Measurements from ENCODE around the gene SHISA5.
"Not testable (repeated sequence)": the region's sequence is repeated elsewhere in the genome, so short reads cannot be mapped to it uniquely, and the experiment has no call there.

Gene SHISA5, protein sequence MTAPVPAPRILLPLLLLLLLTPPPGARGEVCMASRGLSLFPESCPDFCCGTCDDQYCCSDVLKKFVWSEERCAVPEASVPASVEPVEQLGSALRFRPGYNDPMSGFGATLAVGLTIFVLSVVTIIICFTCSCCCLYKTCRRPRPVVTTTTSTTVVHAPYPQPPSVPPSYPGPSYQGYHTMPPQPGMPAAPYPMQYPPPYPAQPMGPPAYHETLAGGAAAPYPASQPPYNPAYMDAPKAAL

DNA sequence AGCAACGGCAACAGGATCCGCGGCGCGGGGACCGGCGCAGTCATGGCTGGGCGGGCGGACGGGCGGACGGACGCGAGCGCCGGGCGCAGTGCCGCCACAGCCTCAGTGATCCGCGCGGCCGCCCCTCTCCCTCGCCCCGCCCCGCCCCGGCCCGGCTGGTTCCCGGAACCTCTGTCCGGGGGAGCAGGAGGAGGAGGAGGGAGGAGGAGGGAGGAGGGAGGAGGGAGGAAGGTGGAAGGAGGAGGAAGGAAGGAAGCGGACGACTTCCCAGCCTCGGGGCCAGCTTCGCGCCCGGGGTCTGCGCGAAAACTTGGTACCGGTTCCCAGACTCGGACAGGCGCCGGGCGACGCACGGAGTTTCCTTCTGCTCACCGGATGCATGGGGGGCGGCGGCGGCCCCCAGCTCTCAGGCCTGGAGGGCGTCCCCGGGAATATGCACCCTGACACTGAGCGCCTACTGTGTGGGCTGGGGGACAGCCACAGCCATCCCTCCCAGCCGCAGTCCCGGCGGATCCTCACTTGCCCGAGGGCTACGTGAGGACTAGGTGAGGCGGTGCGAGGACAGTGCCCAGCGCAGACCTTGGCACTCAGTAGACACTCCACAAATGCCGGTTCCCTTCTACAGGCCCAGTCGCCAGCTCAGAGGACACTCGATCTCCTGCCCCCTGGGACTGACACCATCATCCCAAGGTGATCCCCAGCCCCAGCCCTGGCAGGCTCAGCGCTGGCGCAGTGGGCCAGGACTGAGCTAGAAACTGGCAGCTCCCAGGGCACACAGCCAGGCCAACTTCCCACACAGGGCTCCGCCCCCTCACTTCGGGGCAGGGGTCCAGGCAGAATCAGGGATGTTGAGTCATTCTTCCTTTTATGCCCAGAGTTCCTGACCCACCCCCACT is at the start of gene SHISA5:
SHISA5 (minus strand) TSS at position 124 of the 896 bp plus-strand sequence; CDS start at position 44, 80 bp downstream.
- DNase-seq (ENCODE audit: low spot score): peak; percentile 55

DNA sequence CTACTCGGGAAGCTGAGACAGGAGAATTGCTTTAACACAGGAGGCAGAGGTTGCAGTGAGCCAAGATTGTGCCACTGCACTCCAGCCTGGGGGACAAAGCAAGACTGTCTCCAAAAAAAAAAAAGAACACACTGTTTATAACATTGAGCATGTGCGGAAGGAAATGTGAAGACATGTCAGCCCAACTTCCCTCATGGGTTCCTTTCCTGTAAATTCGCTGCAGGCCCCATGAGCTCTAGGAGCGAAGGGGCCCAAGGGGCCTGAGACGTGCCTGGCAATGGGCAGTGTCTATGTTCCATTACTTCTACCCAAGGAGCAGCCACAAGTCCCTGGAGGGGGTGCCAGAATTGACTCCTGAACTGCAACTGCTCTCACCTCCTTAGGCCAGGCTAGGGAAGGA is 49.4 kb upstream of the SHISA5 start:
- no peak for DNase-seq (ENCODE audit: low spot score)

DNA sequence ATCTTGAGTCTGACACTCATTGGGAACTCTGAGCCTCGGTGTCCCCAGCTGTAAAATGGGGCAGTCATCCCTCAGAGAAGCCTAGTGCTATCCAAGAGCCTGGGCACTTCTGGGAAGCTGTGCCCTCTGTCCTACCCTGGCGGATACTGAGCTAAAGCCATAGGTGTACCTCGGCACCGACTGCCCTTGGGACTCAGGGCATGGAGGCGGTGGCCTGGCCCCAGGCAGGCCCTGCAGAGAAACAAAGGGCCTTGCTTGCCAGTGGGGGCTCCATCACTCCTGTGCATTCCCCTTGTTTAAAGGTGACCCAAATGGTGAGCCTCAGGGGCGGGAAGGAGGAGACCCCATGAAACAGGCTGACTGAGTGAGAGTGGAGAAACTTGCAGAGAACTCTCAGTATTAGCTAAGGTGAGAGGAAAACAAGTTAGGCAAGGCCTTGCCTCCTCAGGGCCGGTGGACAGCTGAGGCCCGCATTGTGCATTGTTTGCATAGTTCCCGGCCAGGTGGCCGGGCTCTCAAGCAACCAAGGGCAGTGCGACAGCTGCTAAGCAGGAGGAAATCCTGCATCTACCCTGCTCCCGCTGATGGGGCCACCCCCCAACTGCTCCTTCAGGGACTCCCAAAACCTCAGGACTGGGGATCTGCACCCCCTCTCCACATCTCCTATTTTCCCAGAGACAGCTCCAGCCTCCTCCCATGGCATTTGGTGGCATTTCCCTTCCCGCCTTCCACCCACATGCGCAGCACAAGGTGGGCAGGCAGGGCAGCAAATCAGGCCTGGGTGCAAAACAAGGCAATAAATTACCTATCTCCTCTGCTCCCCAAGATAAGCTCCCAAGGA is 48.4 kb upstream of the SHISA5 start:
- DNase-seq (ENCODE audit: low spot score): no peak

DNA sequence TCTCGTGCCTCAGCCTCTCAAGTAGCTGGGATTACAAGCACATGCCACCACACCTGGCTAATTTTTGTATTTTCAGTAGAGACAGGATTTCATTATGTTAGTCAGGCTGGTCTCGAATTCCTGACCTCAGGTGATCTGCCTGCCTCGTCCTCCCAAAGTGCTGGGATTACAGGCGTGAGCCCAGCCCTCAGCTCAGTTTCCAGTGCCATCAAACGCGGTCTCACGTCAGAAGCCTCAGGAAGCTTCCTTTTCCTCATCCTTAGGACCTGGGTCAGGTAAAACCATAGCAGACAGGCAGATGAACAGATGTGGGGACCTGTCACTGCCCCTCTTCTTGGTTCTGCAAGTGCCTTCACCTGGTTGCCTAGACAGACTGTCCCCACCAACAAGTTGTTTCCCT is 47.7 kb upstream of the SHISA5 start:
- not testable (repeated sequence) for DNase-seq (ENCODE audit: low spot score)

DNA sequence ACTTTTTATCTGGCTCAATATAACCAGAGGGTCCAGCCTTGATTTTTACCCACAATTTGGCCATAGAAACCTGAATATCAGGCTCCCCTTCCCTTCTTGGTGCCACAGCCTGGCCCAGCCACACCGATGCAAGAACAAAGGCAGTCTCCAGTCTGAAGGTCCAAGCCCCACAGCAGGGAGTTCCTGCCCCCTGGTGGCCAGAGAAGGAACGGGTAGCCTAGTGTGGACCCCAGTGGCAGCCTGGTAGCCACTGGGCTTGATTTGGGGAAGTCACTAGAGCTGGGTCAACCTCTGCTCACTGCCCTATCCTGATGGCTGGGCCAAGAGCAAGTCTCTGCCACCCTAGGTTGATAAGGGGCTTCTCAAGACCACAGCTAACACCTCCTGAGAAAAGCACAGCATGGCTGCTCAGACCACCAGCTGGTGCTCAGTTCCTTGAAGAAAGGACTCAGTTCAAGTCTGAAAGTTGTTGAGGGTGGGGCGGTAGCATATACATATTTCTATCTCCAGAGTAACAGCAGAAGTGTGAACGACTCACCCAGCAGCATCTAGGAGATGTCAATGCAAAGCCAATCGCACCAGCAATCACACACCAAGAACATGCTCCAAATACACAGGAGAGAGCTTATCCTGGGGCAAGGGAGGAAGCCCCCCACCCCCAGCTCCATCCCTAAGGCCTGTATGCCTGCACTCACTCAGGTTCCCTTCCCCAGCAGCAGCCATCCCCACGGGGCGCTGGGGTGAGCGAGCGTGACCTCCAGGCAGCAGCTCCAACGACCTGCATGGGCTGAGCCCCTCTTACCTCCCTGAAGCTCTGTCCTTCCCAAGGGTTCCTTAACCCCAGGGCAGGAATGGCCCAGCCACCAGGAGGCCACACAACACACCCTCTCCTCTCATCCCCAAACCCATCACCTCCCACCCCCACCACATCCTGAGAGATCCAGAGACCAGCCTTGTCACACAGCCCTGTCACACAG is 45.0 kb upstream of the SHISA5 start:
- peak; percentile 91 for DNase-seq (ENCODE audit: low spot score)

DNA sequence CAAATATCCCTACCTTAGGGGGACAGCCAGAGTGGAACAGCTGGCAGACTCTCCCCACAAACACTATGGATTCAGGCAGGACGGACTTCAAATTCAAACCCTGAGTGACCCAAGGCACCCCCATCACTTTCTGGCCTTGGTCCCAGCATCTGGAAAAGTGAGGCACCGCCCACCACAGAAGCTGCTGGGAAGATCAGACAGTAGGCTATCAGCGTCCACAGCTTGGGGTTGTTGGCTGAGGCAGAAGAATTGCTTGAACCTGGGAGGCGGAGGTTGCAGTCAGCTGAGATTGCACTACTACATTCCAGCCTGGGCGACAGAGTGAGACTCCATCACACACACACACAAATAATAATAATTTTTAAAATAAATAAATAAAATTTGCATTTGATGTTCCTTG is 44.2 kb upstream of the SHISA5 start:
- no peak for DNase-seq (ENCODE audit: low spot score)

DNA sequence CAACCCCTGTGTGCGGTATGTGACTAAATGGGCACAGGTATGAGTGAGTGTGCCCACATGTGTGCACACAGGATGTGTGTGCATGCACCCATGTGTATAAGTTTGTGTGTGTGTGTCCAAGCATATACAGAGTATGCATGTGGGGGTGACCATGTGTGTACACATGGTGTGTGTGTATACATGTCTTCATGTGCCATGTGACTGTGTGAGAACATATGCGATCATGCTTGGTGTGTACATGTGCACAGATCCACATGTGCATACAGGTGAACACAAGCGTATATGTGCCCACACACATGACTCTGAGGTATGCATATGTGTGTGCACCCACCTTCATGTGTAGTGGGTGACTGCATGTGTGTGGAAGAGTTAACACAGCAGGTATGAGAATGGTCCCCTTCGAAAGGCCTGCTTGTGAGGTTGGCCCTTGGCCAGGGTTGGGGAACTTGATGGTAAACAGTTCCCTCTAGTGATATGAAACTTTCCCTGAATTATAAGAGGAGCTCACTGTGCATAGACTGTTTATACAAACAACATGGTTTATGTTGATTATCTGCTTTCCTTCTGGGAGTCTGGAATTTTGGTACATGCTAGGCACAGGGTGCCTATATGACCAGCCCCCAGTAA is 42.3 kb upstream of the SHISA5 start:
- no peak for DNase-seq (ENCODE audit: low spot score)

DNA sequence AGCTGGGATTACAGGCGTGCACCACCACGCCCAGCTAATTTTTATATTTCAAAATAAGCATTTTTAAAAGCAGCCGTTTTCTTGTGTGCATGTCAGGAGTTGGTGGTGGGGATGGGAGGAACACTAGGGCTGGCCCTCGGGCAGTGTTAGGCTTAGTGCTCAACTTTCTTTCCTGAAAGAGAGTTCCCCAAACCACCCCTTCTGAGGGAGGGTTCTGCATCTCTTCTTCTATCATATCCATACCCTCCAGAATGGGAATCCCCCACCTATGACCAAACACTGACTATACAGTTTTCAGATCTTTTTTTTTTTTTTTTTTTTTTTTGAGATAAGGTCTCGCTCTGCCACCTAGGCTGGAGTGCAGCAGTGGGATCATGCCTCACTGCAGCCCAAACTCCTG is 40.2 kb upstream of the SHISA5 start:
- no peak for DNase-seq (ENCODE audit: low spot score)

DNA sequence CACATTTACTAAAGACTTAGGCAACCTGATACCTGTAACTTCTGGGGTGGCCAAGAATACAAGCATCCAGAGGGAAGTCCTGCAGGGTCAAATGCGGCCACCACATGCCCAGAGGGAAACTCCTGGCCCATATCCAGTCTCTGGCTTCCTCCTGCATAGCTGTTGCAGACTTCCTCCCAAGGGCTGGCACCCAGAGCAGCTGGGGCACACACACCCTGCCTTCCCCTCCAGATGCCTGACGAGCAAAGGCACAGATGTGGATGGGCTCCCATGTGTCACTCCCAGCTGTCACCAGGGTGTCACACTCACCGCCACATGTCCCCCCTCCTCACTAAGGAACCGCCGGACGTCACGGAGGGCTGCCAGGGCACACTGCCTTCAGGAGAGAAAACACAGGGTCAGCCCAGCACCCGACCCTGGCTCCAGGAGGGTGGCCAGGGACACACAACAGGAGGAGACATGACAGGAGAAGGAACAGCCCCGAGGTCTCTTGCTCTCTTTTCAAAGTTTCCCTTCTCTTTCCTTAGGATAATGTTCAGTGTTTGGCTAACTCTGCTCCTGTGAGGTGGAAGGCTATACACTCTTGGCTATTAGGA is 39.4 kb upstream of the SHISA5 start:
- DNase-seq (ENCODE audit: low spot score): no peak

DNA sequence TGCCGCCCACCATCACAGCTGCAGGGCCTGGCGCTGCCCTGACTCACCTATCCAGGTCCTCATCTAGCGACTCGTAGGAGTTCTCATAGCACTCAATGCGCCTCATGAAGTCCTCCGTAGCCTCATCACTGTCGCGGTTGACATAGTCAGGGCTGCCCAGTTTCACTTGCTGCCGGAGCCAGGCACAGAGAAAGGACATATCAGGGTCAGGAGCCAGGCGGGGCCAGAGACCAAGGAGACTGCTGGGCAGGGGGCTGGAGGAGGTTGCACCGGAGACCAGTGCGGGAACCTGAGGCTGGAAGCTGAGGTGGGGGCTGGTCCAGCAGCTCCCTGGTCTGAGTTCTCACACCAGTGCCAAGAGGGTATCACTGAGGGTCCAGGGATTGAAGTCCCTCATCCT is 34.5 kb upstream of the SHISA5 start:
- no peak for DNase-seq (ENCODE audit: low spot score)

DNA sequence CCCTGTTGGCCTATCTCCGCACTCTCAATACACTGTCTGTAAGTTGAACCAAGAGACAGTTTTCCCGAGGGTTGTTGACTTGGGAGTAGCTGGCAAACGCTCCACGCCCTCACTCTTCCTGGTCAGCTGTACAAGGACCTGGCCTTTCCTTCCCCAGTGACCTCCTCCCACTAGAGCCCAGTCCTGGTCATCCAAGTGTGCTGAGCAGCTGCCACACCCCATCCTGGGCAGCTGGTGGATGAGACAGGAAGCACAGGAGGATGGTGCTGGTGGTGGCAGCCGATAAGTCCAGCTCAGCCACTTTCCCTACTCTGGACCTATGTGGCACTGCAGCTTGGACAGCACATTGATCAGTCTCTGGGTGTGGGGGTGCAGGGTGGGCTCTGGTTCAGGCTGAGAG is 32.8 kb upstream of the SHISA5 start:
- no peak for DNase-seq (ENCODE audit: low spot score)

DNA sequence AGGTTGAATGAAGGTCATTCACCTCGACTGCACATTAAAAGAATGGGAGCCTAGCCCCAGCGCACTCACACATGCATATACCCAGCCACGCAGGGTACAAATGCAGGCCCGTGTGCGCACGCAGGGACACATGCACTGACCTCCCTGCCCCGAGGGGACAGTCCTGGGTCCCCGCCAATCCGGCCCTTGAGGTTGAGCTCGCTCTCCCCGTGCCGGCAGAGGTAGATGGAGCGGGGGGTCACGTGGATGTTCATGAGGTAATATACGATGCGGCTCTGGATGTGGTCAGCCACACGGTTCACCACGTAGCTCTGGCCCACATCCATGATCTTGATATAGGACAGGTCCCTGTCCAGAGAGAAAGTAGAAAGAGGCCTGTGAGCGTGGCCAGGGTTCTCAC is 32.1 kb upstream of the SHISA5 start:
- DNase-seq (ENCODE audit: low spot score): no peak

DNA sequence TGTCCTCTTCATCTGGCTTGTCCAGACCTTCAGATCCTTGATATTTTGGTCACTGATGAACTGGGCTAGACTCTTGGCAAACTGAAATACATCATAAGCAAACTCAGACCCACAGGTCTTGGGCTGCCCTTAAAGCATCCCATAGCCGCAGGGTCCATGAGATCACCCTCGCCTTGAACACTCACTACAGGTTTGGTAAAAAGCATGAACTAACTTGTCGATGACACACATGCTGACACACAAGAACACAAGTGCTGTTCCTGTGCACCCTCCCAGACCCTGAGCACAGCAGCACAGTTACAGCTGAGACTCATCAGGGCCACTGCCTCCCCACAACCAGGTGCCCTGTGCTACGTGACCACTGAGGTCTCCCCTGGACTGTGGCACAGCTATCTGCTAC is 31.6 kb upstream of the SHISA5 start:
- no peak for DNase-seq (ENCODE audit: low spot score)

DNA sequence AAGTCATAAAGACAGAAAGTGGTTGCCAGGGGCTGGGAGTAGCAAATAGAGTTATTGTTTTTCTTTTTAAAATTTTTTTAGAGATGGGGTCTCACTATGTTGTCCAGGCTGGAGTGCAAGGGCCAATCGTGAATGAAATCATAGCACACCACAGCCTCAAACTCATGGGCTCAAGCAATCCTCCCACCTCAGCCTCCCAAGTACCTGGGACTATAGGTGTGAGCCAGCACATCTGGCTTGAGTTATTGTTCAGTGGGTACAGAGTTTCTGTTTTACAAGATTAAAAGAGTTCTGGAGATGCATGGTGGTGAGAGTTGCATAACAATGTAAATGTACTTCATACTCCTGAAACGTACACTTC is 29.0 kb upstream of the SHISA5 start:
- DNase-seq (ENCODE audit: low spot score): no peak

DNA sequence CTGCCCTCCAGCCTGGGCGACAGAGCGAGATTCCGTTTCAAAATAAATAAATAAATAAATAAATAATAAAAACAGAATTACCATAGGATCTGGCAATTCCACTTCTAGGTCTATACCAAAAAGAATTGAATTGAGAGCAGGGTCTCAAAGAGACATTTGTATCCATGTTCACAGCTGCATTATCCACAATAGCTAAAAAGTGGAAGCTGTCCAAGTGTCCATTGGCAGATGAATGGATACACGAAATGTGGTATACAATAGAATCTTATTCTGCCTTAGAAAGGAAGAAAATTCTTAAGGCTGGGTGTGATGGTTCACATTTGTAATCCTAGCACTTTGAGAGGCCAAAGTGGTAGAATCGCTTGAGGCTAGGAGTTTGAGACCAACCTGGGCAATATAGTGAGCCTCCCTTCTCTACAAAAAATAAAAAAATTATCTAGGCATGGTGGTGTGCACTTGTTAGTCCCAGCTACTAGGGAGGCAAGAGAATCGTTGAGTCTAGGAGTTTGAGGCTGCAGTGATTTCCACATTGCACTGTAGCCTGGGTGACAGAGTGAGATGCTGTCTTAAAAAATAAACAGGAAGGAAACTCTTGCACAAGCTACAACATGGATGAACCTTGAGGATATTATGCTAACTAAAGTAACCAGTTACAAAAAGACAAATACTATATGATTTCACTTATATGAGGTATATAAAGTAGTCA is 28.4 kb upstream of the SHISA5 start:
- DNase-seq (ENCODE audit: low spot score): no peak

DNA sequence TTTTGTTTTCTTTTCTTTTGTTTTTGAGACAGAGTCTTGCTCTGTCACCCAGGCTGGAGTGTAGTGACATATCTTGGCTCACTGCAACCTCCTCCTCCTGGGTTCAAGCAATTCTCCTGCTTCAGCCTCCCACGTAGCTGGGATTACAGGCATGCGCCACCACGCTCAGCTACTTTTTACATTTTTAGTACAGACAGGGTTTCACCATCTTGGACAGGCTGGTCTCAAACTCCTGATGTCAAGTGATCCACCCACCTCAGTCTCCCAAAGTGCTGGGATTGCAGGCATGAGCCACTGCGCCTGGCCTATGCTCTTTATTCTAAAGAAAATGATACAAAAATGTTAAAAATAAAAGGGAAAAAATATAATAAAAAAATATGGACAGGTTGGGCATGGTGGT is 26.7 kb upstream of the SHISA5 start:
- not testable (repeated sequence) for DNase-seq (ENCODE audit: low spot score)

DNA sequence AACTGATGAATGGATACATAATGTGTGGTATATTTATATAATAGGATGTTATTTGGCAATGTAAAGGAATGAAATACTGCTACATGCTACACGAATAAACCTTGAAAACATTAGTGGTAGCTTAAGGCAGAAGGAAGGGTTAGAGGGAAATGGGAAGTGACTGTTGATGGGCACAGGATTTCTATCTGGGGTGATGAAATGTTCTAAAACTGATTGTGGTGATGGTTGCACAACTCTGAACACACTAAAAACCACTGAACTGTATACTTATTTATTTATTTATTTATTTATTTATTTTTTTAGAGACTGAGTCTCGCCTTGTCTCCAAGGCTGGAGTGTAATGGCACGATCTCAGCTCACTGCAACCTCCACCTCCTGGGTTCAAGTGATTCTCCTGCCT is 24.8 kb upstream of the SHISA5 start:
- DNase-seq (ENCODE audit: low spot score): no peak

DNA sequence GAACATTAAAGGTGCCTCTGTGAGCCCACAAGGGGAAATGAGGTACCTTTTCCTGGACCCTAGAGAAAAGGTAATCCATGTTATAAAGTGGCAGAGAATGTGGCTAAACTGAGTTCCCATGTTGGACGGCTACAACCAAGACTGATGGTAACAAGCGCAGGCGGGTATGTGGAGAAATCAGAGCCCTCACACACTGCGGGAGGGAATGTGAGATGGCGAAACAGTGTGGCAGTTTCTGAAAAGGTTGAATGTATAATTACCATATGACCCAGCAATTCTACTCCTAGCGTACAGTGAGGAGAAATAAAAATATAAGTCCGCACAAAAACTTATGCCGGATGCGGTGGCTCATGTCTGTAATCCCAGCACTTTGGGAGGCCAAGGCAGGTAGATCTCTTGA is 24.1 kb upstream of the SHISA5 start:
- DNase-seq (ENCODE audit: low spot score): no peak

DNA sequence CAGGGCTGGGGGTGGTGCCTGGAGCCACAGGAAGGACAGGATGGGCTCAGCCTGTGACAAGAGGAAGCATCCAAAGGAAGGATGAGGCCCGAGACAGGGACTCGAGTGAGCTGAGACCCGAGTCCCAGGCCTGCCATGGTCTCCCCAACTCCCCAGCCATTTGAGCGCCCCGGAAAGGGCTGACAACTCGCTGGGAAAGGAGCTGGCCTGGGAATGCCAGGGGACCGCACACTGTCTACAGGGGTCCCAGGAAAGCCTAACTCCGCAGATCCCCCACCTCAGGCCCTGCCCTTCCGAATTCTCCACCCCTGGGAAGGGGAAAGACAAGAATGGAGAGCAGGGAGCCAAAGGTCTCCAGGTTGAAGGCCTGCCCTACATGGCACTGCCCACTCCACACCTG is 21.0 kb upstream of the SHISA5 start:
- no peak for DNase-seq (ENCODE audit: low spot score)

DNA sequence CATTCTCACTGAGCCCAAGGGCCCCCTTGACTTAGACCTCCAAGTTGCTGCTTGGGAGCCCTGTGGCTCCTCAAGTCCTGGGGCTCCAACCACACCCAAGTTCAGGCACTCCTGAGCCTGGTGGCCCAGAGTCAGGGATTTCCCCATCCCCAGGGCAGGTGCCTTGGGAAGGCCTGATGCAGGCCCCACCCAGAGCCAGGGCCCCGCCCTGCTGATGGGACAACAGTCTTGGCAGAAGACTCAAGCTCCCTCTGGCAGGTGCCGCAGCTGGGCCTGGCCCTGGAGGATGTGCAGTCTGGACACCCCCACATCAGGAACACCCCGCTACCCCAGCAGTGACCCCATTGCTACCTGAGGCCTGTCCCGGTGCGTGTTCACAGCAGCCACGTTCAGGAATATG is 17.7 kb upstream of the SHISA5 start:
- DNase-seq (ENCODE audit: low spot score): no peak
